ENCODE measurements around the gene RSAD2. TPM values are rescaled to one million over a fixed set of nuclear protein-coding genes. Genes with fewer than 3 reads are reported as not detected.

The RSAD2 gene
- total and polyA plus RNA-seq, 2 of the 4 experiments (the other 2 are of a cell fraction), result not detected

- TF ChIP-seq MAZ (IDR thresholded peaks at IDR 0.05; ENCODE audit: borderline replicate concordance, low read depth, low read length) (no peak), POLR2A (IDR thresholded peaks at IDR 0.05; ENCODE audit: low read depth, low read length) (no peak)
- WGBS, 2 experiments (ENCODE audit: extremely low coverage in 2 of 2, insufficient read length in 1 of 2), result no CpG with 5 or more reads among the region's 2 CpGs
- no peak overlapping the region for H4K5ac ChIP-seq (ENCODE audit: low read depth, low read length)
- H3K9ac ChIP-seq (ENCODE audit: low read depth, low read length), result no peak overlapping the region
- no peak overlapping the region for H3K23ac ChIP-seq (ENCODE audit: low read depth, low read length)
- H3K9me1 ChIP-seq (ENCODE audit: insufficient read depth, low read length), result no peaks in the 10 kb centered on the region
- H3K14ac ChIP-seq (replicated peaks; ENCODE audit: low read depth, low read length), result no peak overlapping the region
- ATAC-seq (ENCODE audit: low read depth) (no peak), DNase-seq (no peak)
- in situ Hi-C loops (cut with MboI; ENCODE audit: low sequenced_read_pairs), result no loop called here
- BruUV-seq (replicated peaks), result no TSS peak
- H3K79me1 ChIP-seq (ENCODE audit: low read depth in 1 of 2, low read length in 2 of 2), result no peaks in the 10 kb centered on the region
- no peak overlapping the region for H2BK15ac ChIP-seq (ENCODE audit: low read depth, low read length)
- ChIA-PET POLR2A (ENCODE audit: unreplicated experiment) (interaction anchor here (0.6 kb wide), 1 partner anchor 36 kb away, joined by 4 read pairs; no protein-coding TSS in a partner anchor), CTCF (no interaction called here)
- no peak overlapping the region for H3K4ac ChIP-seq (ENCODE audit: low read depth, low read length)
- H3K4me1 ChIP-seq (ENCODE audit: control insufficient read depth, insufficient read depth, low read length), result no peaks in the 10 kb centered on the region
- H3K9me3 ChIP-seq (ENCODE audit: control insufficient read depth, insufficient read depth, low read length), result no peaks in the 10 kb centered on the region
- no peak overlapping the region for H4K8ac ChIP-seq (ENCODE audit: low read depth in 2 of 2, low read length in 2 of 2)
- no peak overlapping the region for H4K91ac ChIP-seq (ENCODE audit: insufficient read depth, low read depth, low read length)
- H2AFZ ChIP-seq (replicated peaks; ENCODE audit: low read length, poor library complexity), result no peak overlapping the region
- no peak overlapping the region for H2BK120ac ChIP-seq (ENCODE audit: low read depth, low read length)
- H2AK5ac ChIP-seq (ENCODE audit: low read depth, low read length), result no peak overlapping the region
- dilution Hi-C loops (cut with HindIII; ENCODE audit: low sequenced_read_pairs, unreplicated experiment), result no loop called here
- no peak overlapping the region for H2BK20ac ChIP-seq (ENCODE audit: low read depth, low read length)
- no peak overlapping the region for H2BK5ac ChIP-seq (ENCODE audit: low read depth, low read length, poor library complexity, severe bottlenecking)
- no peaks in the 10 kb centered on the region for H4K20me1 ChIP-seq (ENCODE audit: insufficient read depth, low read length)
- no peaks in the 10 kb centered on the region for H3K36me3 ChIP-seq (ENCODE audit: control insufficient read depth, insufficient read depth, low read length)
- no peak overlapping the region for H3K18ac ChIP-seq (ENCODE audit: low read depth, low read length)
- intact Hi-C loops (cut with micrococcal nuclease), result no loop called here
- H3K4me3 ChIP-seq (ENCODE audit: insufficient read depth, low read depth, low read length), result no peak overlapping the region
- no peaks in the 10 kb centered on the region for H3K27me3 ChIP-seq (ENCODE audit: control insufficient read depth, insufficient read depth, low read length)
- no peak overlapping the region for H2AK9ac ChIP-seq (replicated peaks; ENCODE audit: low read depth, low read length, poor library complexity)
- H3K27ac ChIP-seq (ENCODE audit: insufficient read depth, low read length), result no peak overlapping the region
- no peak overlapping the region for H3K4me2 ChIP-seq (ENCODE audit: low read depth, low read length)
- no peak overlapping the region for H3K56ac ChIP-seq (ENCODE audit: extremely low read depth, insufficient read depth, low read length)
These were observed 2.7 kb downstream of the RSAD2 start for GRCh38 chr2:6880200-6880733.

Measured in IMR-90 (cell line).